Measurements from ENCODE around the gene AKAP17A.
"Not testable (repeated sequence)": the region's sequence is repeated elsewhere in the genome, so short reads cannot be mapped to it uniquely, and the experiment has no call there.

The AKAP17A gene, protein sequence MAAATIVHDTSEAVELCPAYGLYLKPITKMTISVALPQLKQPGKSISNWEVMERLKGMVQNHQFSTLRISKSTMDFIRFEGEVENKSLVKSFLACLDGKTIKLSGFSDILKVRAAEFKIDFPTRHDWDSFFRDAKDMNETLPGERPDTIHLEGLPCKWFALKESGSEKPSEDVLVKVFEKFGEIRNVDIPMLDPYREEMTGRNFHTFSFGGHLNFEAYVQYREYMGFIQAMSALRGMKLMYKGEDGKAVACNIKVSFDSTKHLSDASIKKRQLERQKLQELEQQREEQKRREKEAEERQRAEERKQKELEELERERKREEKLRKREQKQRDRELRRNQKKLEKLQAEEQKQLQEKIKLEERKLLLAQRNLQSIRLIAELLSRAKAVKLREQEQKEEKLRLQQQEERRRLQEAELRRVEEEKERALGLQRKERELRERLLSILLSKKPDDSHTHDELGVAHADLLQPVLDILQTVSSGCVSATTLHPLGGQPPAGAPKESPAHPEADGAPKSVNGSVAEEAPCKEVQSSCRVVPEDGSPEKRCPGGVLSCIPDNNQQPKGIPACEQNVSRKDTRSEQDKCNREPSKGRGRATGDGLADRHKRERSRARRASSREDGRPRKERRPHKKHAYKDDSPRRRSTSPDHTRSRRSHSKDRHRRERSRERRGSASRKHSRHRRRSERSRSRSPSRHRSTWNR

DNA sequence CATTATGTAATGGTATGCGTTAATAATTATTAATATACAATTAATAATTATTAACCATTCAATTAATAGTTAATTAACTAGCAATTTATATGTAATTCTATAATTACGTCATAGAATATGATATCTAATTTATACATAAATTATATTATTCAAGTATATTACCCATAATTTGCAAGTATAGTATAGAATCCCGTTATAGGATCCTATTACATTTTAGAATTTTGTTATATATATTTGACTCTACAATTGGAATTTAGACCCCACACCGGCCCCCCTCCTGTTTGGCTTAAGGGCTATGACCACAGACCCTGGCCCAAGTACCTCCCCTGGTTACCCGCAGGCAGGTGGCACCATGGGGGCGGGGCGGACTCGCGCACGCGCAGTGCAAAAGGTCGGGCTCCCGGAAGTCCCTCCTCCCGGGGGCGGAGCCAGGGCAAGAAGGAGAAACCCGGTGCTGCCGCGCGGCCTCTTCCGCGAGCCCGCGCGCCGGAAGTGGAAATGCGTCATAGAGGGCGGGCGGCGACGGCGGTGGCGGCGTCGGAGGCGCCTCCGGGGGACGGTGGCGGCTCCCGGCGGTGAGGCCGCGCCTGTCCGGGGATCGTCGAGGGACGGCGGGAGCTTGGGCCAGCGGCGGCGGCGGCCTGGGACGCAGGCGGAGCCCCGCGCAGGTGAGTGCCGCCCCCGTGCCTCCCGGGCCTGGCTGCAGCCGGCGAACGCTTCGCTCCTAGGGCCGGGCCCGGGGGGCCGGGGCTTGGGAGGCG, at the start of gene AKAP17A:
Gene AKAP17A, plus strand, starts transcription at position 503 of the 761 bp plus-strand sequence. CDS start 1,859 bp downstream, outside the sequence.
- DNase-seq, result peak; percentile 98

DNA sequence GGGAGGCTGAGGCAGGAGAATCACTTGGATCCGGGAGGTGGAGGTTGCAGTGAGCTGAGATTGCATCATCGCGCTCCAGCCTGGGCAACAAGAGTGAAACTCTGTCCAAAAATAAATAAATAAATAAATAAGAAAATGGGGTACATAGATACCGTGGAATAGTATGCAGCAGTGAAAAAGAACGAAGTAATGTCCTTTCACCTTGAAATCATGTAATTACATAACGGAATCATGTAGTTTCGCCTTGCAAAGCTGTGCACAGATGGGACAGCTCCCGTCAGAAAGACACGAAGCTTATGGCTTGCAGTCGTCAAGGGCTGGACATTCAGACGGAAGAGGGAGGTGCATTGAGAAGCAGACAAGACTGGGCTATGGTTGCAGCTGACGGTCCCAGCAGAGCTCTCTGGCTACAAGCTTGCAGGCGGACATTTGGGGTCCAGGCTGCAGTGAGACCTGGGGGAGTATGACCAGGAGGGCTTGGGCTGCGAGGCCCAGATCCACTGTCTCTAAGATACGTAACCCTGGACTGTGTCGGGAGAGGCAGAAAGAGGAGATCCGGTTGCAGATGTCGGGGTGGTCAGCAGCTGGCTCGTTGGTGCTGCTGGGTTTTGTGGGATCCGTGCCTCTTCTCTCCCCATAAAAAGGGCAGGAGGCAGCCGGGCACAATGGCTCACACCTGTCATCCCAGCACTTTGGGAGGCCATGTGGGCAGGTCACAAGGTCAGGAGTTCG, 48.2 kb upstream of the AKAP17A start:
- no peak for DNase-seq

DNA sequence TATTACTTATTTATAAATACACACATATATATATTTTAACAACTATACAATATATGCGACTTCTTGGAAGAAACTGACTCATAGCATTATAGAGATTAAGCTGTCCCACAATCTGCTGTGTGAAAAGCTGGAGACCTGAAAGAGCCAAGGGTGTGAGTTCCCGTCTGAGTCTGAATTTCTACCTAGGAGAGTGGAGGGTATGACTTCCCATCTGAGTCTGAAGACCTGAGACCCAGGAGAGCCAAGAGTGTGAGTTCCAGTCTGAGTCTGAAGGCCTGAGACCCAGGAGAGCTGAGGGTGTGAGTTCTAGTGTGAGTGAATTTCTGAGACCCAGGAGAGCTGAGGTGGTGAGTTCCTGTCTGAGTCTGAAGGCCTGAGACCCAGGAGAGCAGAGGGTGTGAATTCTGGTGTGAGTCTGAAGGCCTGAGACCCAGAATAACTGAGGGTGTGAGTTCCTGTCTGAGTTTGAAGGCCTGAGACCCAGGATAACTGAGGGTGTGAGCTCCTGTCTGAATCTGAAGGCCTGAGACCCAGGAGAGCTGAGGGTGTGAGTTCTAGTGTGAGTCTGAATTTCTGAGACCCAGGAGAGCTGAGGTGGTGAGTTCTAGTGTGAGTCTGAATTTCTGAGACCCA, 45.5 kb upstream of the AKAP17A start:
- no peak for DNase-seq

DNA sequence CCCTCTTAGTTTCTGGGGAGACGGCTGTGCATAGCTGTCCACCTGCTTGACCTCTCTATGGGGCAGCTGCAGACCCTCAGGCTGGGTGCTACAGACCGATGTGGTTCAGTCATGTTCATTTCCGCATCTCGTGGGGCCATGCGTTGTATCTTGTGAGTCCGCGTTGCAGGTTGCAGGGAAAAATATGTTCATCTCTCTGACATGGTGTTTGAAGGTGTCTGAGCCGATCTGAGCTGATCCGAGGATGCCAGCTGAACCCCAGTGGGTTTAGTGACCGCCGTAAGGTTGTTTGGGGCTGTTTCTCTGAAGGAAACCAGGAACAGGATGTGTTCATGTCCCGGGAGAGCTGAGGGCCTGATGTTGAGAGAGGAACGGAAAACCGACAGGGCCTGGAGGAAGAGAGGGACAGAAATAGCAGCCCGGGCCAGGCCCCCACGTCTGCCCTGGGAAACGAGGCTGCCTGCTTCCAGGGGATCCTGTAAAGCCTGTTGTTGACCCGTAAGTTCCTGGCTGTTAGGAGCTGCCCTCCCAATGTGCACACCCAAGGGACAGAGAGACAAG, 44.6 kb upstream of the AKAP17A start:
- no peak for DNase-seq

DNA sequence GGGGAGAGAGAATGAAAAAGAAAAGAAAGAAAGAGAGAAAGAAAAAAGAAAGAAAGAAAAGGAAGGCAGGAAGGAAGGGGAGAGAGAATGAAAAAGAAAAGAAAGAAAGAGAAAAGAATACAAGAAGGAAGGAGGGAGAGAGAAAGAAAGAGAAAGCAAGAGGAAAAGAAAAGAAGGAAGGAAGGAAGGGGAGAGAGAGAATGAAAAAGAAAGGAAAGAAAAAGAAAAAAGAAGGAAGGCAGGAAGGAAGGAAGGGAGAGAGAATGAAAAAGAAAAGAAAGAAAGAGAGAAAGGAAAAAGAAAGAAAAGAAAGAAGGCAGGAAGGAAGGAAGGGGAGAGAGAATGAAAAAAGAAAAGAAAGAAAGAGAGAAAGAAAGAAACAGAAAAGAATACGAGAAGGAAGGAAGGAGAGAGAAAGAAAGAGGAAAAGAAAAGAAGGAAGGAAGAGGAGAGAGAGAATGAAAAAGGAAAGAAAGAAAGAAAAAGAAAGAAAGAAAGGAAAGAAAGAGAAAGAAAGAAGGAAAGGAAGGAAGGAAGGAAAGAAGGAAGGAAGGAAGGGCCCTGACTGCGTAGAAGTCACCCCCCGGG, 39.4 kb upstream of the AKAP17A start:
- DNase-seq, result no peak

DNA sequence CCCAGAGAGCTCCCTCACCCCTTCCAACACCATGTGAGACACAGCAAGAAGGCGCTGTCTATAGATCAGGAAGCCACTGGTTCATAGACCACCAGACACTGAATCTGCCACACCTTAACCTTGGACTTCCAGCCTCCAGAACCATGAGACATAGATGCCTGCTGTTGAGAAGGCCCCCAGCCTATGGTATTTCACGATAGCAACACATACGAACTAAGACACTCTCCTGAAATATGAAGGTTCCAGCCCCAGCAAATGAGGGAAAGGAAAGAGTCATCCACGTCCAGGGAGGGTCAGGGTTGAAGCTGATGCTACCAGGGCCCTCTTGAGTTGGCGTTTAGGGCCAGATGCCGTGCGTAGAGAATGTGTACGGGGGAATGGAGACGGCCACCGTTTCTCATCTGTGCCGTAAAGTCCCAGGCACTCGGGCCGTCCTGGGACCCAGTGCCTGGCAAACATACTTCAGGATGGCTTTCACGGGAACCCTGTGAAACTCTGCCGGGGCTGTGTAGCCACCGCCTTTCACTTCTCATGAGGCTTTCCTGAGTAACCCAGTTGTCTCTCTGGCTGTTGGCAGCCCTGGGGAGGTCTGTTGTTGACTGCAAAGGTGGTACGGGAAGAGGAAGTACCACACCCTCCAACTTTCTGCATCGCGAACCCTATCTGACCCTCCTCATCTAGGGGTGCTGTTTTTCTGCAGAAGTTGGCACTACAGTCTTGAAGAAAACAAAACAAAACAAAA, 36.8 kb upstream of the AKAP17A start:
- peak; percentile 76 for DNase-seq

DNA sequence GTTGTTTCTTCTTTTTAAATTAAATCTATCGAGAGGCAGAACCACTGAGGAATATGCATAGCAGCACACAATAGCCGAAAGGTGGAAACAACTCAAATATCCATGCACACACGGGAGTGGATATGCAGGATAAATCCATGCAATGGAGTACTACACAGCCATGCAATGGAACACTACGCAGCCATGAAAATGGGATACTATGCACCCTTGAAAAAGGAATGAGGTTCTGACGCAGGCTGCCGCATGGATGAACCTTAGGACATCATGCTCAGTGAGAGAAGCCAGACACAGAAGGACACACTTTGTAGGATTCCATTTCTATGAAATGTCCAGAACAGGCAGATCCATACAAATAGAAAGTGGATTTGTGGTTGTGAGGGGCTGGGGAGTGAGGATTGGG, 36.0 kb upstream of the AKAP17A start:
- no peak for DNase-seq

DNA sequence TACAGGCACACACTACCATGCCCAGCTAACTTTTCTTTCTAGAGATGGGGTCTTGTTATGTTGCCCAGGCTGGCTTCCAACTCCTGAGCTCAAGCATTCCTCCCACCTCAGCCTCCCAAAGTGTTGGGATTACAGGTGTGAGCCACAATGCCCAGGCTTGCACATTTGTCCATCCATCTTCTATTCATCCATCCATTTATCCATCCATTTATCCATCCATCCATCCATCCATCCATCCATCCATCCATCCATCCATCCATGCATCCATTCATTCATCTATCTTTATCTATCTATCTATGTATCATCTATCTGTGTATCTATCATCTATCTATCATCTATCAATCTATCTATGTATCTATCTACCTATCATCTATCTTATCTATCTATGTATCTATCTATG, 34.0 kb upstream of the AKAP17A start:
- not testable (repeated sequence) for DNase-seq

GRCh38 chrX:1558761-1559468, 32.5 kb upstream of the AKAP17A start:
- no peak for DNase-seq

GRCh38 chrX:1561164-1561563, 30.2 kb upstream of the AKAP17A start:
- no peak for DNase-seq

GRCh38 chrX:1564077-1564476, 27.3 kb upstream of the AKAP17A start:
- DNase-seq, result not testable (repeated sequence)

DNA sequence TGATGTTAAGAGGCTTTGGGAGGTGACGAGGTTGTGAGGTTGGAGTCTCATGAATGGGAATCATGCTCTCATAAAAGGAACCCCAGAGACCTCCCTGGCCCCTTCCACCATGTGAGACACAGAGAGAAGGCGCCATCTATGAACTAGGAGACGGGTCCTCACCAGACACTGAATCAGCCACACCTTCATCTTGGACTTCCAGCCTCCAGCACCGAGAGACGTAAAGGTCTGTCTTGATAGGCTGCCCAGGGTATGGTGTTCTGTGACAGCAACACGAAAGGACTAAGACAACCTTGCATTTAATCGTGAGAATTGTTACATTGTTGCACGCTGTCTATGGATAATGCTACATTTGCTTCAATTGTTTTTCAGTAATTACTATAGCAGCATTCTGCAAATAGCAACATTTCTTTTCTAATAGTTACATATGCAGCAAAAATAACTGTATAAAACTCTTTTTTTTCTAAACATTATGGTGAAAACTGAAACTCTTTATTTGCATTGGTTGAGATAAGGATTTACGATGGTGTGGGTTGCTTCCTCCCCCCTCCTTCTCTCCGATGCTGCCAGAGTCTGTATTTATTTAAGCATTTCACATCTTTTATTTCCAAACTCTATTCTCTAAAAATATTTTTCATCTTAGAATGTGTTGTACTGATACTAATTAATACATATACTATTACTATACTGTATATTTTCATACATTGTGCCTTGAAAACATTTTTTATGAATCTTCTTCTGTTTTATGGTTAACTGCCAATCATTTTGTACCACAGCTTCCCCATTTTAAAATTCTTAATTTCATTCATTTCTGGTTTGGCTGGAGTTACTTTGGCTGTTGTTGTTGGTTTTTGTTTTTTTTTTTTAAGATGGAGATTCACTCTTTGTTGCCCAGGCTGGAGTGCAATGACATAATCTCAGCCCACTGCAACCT, 26.4 kb upstream of the AKAP17A start:
- DNase-seq, result no peak

- not testable (repeated sequence) for DNase-seq
These were observed 17.2 kb upstream of the AKAP17A start for GRCh38 chrX:1574181-1574580.

DNA sequence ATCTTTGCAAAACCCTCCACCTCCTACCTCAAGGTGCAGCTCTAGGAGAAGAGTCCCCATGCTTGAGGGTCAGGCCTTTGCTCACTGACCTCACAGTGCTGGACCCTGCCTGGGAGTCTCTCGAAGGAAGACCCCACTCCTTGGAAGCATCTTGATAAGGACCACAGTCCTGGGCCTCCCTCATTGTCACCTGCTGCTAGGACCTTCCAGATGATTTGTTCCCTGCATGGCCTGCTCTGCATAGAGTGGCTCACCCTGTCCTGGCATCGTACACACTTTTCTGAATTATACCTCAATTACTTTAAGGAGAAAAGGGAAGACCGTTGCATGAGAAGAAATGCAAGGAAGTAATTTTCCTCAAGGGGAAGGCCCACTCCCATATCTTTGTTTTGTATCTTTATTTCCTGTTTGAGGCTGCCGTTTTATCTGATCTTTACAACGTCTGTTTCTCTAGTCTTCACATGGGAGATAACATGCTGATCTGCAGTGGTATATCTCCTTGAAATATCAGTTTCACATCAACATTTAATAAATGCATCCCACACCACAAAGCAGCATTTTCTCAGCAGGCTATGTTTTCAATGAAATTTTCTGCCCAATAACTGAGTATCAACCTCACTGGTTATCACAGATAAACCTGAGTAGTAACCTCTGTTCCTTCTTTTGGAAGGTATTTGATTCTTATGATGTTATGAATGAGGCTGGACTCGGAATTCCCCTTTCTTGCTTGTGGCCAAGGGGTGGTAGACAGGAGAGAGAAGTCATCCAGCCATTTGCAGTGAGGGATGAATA, 15.0 kb upstream of the AKAP17A start:
- DNase-seq, result no peak

DNA sequence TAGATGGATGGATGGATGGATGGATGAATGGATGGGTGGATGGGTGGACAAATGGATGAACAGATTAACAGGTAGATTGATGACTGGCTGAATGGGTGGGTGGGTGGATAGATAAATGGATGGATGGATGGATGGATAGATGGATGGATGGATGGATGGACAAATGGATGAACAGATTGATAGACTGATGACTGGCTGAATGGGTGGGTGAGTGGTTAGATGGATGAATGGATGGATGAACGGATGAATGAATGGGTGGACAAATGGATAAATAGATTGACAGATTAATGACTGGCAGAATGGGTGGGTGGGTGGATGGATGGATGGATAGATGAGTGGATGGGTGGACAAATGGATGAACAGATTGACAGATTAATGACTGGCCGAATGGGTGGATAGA, 13.6 kb upstream of the AKAP17A start:
- no peak for DNase-seq

DNA sequence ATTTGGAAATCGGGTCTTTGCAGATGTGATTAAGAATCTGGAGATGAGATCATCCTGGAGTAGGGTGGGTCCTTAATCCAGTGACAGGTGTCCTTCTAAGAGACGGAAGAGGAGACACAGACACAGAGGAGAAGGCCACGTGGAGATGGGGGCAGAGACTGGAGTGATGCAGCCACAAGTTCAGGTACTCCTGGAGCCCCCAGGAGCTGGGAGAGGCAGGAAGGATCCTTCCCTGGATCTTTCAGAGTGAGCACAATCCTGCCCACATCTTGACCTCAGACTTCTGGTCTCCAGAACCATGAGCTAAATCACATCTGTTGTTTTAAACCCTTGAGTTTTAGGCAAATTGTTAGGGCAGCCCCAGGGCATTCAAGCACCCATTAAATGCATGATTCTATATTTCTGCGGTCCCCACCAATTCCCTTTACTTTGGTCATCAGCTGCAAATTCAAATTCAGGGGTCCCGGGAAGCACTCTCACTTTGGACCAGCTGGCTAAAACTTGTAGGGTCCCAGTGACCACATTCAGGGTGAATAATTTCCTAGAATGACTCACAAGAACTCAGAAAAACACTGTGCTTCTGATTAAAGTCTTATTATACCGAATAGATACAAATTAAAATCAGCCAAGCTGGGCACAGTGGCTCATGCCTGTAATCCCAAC, 12.8 kb upstream of the AKAP17A start:
- no peak for DNase-seq

DNA sequence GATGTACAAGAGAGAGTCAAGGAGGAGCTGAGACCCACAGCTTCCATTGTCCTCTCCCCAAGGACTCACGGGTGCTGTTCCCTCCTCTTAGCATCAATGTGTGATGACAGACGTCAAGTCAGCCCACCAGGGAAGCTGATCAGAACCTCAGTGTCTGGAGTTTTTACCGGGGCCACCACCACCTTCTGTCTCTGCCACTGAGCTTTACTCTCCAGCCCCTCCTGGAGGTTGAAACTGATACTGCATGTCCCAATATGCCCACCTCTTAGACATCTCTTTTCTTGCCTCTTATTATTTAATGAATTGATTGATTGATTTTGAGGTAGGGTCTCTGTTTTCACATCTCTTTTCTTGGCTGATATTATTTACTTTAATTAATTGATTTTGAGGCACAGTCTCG, 10.3 kb upstream of the AKAP17A start:
- DNase-seq, result peak; percentile 85
